SW 1271 (cell line): ENCODE measurements around the gene SH2D6.
"Not testable (repeated sequence)": the region's sequence is repeated elsewhere in the genome, so short reads cannot be mapped to it uniquely, and the experiment has no call there.

Experiments
- DNase-seq, 2 experiments: peaks; one replicate each; lab custom pipeline; 2025; lab: John Stamatoyannopoulos, UW

The SH2D6 gene

DNA sequence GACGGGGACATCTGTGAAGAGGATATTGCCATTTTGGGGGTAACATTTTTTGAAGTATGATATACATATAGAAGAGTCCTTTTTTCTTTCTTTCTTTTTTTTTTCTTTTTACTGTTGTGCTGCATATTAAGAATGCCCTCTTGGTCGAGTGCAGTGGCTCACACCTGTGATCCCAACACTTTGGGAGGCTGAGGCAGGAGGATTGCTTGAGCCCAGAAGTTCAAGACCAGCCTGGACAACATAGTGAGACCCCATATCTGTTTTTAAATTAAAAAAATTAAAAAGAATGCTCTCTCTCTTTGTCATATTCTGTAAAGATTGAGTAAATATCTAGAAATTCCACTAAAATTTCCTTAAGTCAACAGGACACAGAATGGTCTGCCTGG, 3.6 kb downstream of the SH2D6 start:
- DNase-seq, result no peak

DNA sequence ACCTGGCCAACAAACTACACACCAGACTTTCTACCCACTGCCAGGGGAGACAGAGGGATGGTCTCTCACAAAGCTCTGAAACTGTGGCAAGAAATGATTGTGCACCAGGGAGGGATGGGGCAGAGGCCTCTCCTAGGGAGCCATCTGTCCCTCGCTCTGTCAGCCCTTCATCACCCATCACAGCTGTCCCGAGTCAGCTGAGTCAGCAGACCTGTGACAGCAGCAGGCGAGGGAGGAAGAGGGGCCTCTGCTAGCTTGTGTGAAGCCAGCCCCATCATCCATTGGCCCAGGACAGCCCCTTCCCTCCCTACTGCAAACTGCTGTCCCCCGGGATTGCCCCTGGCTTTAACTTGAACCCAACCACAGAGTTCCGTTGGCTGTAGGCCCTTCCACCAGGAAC, 5.0 kb downstream of the SH2D6 start:
- no peak for DNase-seq

DNA sequence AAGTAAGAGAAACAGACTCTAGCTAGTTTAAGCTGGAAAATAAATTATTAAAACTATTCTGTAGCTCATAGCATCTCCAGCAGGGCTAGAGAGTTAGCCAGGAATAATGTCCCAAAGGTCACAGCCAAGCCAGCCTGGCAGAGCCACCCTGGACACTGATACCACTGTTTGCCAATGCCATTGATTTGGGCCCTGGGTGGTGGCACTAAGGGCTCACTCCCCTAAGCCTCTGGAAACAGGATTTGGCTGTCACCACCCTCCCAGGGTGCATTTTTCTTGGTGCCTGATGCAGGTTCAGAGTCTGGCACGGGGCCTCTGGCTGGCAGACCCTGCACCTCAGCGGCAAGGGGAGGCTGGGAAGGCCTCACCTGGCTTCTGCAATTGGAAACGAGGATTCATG, 7.1 kb downstream of the SH2D6 start:
- no peak for DNase-seq

DNA sequence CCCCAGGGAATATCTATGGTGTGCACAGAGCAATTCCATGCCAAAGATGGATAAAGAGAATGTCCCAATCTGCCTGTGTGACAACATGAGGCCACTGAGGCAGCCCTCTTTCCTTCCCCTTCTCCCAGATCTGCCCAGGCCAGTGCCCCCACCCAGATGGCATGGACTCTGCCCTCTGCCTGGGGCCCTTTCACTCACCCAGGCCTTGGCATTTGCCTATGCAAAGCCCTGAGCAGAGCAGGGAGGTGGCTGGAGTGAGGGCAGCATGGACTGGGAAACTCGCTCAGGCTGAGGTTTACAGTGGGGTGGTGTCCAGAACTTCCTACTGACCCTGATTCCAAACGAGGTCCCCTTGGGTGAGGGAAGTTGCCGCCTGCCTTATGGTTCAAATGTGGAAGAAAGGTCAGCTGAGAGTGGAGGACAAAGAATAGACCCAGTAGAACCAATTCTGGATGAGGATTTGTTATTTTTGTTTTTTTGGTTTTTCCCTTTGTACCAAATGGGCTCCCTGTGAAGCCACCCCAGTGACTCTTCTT, 8.9 kb downstream of the SH2D6 start:
- DNase-seq, result no peak

DNA sequence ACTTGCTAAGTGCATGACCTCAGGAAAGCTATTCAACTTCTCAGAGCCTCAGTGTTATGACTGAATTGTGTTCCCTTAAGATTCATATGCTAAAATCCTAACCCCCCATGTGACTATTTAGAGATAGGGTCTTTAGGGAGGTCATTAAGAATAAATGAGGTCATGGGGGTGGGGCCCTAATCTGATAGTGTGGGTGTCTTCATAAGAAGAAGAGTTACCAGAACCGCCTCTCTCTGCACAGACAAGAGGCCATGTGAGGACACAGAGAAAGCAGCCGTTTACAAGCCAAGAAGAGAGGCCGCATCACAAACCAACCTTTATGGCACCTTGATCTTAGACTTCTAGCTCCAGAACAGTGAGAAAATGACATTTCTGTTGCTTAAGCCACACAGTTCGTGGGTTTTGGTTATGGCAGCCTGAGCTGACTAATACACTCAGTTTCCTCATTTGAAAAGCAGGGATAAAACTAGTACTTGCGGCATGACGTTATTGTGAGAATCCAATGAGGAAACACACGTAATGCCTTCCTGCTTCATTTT, 9.9 kb downstream of the SH2D6 start:
- DNase-seq, result no peak

DNA sequence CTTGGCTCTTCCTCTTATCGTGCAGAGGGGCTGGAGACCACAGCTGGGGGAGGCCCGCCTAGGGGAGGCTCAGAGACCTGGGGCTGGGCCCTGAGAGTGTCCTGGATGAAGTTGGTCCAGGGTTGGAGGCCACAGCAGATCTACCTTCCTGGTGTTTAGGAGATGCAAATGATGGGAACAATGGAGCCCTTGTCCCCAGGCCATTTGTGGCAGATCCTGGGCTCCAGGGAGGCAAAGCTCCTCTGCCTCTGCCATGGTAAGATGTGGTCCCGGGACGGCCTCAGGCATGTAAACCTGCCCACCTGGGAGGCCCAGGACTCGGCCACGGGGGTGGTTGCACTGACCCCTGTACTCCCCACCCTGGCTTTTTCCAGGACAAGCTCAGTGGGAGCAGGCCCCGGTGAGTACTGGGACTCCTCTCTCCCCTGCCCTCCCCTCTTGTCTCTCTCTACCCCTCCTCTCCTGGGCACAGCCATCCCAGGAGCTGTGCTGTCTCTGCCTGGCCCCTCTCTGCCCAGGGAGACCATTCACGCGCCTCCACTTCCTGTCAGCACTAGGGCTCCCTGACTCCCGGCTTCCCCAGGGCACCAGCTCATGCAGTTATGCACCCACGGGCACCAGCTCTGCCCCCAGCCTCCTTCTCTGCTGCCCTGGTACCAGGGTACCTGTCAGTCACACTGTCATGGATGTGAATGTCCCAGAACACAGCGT, 10.9 kb downstream of the SH2D6 start:
- no peak for DNase-seq

DNA sequence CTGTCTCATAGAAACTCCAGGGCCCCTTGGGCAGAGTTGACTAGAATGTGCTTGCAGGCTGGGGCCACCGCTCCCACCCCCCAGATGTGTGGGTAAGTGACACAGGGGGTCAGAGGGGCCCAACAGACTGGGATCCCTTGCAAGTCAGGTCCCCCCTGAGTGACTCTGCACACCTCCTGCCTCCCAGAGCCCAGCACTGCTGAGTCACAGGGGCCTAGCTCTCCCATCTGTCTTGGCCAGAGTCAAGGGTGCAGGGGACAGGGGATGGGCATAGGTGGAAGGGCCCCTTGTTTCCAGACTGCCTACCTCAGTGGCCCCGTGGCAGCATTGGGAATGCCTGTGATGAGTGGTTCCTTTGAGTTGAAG, 11.4 kb downstream of the SH2D6 start:
- no peak for DNase-seq

DNA sequence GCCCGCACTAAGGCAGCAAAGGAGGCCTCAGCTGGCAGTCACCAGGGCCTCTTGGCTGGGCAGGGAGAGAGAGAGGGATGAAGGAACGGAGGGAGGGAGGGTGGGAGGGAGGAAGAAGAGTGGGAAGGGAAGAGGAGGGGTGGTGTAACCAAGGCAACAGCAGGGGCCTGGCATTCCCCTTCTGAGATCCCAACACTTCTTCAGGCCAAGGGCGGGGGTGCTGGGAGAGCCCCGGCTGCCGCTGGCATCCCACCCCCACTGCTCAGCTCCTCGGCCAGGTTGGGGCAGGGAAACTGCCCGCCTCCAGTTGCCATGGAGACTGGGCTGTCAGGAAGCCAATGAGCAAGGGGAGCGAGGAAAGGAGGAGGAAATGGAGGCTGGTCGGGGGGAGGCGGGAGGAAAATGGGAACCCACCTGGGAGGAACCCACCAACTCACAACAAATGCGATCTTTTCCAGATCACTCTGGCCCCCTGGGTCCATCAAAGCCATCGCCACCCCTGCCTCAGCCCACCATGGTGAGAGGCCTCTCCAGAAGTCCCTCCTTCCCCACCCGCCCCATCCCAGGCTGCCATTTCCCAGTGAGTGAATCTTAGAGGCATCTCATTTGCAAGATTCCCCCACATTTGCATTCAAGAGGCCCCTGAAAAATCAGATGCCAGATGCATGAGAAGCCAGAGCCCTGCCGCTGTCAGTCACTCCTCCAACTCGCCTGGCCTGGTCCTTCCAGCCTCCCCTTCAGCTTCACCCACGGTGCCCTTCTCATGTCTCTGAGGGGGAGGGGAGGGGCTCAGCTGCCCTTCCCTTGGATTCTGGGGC, 12.4 kb downstream of the SH2D6 start:
- DNase-seq, result no peak

DNA sequence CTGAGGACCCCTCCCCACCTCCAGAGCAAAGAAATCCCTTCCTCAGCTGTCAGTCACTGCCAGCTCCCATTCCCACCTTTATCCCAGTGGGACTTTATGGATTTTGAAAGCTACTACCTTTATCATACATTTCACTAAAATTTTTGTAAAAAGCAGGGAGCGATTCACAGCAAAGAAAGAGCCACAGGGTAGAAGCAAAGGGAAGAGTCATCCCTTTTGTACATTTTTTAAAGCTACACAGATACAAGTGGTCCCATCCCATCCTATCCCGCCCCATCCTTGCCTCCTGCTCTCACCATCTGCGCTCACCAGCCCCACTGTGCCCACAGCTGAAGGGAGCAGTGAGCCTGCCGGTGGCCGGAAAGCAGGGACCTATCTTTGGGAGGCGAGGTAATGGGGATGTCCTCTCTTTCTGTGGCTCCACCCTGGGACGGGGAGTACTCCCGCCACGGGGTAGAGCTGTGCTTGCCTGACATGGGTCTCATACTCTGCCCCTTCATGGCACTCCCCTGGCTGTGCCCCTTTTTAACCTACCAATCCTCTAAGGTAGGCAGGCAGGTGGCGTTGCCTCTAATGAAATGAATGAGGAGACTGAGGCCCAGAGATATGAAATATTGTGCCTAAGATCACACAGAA, 13.2 kb downstream of the SH2D6 start:
- DNase-seq, result no peak

DNA sequence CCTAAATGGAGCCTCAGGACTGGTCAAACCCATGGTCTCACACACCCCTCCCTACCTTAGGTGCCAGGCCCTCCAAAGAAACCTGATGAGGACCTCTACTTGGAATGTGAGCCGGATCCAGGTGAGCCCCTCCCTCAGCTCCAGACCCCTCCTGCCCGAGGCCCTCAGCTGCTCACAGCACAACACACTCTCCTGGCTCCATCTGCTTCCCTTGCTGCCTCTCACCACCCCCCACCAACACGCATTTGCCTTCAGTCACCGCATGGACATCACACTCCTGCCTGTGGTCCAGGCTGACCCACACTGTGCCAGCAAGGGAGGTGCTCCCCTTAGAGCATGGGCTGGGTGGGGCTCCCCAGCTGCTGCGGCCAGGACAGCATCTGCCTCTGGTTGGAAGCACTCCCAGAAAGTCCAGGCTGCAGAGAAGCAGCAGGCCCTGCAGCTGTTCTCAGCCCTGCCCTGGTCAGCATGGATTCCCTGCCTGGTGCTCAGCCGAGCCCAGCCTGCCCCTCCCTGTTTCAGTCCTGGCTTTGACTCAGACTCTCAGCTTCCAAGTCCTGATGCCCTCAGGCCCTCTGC, 15.1 kb downstream of the SH2D6 start:
- no peak for DNase-seq

DNA sequence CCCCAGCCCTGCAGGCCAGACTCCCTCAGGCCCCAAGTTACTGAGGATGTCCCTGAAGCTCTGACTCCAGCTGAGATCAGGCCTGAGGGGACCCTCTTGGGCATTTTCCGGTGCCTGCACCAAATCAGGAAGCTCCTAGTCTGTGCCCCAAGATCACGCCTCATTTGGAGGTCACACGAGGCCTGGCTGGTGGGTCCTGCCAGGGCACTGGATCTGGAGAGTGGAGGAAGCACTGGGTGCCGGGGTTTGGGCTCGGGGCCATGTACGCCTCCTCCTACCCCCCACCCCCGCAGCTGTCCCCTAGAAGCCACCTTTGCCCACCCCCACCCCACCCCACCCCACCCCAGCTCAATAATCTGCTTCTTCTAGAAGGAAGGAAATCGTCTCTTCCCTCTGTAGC, 16.2 kb downstream of the SH2D6 start:
- DNase-seq, result no peak

DNA sequence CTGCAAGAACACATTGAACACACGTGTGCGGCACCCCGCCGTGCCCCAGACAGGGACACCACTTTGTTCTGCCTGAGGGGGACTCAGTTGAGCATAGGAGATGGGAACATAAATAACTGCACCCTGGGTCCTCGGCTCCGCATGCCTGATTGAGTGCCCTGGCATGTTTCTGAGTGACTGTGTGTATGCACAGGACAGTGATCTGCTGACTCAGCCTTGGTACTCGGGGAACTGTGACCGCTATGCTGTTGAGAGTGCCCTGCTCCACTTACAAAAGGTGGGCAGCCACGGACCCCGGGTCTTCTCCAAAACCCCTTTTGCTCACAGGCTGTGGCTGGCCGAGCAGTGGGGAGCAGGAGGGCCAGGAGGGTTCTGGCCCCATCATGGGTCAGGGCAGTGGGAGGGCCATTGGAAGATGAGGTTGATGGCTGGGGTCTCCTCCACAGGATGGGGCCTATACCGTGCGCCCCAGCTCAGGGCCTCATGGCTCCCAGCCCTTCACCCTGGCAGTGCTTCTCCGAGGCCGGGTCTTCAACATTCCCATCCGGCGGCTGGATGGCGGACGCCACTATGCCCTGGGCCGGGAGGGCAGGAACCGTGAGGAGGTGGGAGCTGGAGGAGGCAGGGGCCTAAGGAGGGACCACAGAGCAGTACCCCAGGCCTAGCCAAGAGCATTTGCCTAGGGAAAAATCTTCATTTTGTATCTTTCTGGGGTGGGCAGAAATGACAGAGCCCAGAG, 16.9 kb downstream of the SH2D6 start:
- DNase-seq, result no peak

DNA sequence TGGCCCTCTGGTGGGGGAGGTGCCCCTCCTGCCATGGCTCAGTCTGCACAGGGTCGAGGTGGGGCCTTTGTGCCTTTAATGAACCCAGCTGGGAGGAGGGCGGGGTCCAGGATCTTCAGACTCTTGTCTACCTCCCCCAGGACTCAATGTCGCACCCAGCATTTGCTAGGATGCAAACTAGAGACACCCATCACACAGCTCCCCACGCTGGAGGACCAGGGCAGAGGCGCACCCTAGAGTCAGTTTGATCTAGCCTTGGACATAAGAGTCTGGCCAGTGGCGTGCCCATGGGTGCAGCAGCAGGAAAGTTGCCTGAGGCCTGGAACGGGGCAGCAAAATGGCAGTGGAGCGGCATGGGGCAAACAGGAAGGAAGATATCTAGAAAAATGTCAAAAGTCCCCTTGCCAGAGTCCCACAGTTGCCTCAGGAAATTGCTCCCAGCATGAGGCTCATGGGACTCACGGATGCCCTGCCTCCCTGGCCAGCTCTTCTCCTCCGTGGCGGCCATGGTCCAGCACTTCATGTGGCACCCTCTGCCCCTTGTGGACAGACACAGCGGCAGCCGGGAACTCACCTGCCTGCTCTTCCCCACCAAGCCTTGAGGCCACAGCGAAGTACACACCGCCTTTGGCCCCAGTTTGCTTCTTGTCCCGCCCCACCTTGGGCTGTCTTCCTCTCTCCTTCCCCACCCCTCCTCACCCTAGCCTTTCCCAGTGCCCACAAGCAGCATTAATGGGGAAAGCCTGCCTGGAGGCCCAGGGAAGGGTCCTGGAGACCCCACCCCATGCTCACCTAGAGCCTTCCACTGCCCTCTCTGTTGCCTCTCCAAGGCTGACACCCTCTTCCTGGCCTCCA, 17.7 kb downstream of the SH2D6 start:
- DNase-seq, result no peak

DNA sequence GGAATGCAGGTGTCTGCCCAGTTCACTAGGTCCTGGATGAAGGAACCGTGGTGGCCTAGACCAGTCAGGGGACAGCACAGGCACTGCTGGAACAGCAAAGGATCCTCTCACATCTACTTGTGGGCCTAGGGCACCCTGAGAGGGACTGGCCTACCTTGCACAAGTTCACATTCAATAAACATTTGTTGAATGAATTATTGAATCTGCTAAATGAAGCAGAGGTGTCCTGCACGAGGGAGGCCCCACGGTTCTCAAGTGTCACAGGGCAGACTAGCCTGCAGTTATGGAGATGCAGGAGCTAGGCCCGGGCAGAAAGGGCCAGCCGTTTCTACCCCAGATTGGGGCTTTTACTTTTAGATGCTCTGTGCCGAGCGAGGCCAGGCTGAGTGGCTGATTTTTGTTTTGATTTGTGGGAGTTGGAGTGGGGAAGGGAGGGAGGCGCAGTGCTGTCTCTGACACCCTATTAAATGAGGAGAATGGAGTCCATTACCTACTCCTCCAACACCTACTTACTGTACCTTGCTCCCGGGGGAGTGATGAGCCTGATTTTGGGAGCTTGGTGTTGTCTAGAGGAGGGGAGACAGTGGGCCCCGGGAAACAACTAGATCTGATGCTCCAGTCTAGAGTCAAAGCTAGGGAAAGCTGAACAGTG, 18.4 kb downstream of the SH2D6 start:
- no peak for DNase-seq

DNA sequence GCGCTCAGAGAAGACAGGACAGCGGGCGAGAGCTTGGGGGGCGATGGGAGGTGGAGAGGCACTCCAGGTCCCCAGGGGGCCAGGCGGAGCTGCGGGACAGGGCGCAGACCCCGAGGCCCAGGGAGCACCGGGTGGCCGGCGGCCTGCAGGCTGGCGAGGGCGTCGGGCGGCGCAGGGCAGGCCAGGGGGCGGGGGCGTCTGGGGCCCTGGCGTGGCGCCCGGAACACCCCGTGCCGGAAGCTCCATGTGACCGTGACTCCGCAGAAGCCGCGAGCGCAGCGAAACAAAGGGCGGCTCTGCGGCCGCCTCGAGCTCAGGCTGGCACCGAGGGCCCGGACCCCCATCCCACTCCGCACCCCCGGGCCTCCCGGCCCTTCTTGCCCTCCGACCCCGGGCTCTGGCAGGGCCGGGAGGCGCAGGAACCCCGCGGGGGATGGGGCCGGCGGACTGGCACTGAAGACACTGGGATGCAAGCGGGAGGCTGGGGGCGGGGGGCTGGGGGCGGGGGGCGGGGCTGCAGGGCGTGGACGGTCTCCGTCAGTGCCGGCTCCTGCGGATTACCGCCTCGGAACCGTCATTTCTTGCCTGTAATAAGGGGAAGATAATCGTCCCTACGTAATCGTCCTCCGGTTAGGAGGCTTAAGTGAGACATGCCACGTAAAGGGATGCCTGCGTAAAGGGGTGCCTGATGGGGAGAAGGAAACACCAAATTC, 19.1 kb downstream of the SH2D6 start:
- no peak for DNase-seq

DNA sequence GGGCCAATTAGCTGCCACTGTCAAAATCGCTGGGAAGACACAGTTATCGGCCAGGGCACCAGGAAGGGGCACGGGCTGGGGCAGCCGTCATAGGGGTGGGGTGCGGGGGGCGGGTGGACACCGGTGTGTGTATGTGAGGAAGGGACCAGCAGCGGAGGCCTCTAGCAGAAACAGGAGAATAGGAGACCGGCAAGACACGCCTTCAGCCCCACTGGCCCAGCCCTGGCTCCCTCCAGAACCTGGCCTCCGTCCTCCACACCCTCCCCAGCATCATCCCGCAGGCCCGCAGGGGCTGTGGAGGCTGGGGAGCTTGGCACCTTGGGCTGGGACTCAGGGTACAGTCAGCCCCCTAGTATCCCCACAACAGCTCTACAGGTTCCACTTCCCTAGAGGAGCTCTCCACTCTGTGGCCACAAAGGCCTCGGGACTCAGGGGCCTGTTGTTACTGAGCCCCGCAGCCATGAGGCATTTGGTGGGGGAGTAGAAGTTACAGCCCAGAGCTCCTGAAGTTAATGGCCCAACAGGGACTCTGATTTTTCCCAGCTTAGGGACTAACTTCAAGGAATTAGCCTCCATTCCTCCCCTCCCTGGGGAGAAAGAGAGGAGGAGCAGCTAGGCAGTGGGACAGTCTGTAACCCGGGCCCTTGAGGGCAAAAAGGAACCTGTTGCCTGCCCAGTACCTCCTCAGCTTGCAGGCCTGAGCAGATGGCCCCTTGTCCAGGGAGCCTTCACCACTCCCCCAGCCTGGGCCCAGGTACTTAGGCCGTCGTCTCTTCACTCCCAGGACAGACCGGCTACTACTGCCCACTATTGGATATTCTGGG, 19.9 kb downstream of the SH2D6 start:
- DNase-seq, result no peak

DNA sequence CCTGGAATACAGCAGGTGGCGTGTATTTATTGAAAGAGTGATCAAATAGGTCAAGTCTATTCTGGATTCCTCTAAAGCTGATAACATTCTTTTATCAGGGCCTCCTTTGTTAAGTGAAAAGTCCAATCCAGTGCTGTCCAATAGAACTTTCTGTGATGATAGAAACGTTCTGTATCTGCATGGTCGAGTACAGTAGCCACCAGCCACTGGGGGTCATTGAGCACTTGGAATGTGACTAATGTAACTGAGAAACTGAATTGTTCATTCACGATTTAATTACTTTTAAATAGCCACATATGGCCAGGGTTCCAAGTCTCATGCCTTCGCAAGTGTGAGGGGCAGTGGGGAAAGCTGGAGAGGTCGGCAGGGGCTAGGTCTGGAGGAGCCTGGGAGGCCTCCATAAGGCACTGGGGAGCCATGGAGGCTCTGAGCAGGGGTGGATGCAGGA, 20.5 kb downstream of the SH2D6 start:
- DNase-seq, result no peak

DNA sequence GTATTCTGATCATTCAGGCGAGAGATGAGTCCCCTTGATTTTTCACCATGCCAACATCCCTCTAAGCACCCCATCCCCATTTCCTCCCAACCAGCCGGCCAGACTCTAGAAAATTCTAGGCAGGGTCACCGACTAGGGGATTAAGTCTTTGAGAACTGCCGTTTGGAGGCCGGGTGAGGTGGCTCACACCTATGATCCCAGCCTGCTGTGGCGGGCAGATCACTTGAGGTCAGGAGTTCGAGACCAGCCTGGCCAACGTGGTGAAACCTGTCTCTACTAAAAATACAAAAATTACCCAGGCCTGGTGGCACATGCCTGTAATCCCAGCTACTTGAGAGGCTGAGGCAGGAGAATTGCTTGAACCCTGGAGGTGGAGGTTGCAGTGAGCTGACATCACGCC, 21.1 kb downstream of the SH2D6 start:
- DNase-seq, result not testable (repeated sequence)

DNA sequence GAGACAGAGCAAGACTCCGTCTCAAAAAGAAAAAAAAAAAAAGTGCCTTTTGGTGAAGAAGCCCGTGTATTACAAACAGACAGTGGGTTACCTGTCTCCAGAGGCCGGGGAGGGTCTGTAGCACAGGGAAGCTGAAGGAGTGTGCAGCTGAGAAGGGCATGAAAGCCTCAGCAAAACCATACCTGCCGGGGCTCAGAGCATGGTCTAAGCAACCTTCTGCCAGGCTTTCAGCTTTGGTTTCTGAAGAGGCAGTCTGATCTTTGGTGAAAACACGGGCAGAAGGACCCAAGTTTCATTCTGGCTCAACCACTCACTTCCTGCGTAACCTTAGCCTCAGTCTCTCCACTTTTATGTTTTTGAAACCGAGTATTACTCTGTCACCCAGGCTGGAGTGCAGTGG, 21.5 kb downstream of the SH2D6 start:
- DNase-seq, result no peak
